HG03064 (cell line): ENCODE results near the gene SVEP1.
"Not testable (repeated sequence)": the region's sequence is repeated elsewhere in the genome, so short reads cannot be mapped to it uniquely, and the experiment has no call there.

ENCODE experiments used
- ATAC-seq: cut with Tn5 transposase; IDR thresholded peaks from one replicate; pipeline ENCODE4 v1.9.1; 2021; ENCODE audit warnings: low read depth; ENCODE audit not compliant: unreplicated experiment

Gene SVEP1

DNA sequence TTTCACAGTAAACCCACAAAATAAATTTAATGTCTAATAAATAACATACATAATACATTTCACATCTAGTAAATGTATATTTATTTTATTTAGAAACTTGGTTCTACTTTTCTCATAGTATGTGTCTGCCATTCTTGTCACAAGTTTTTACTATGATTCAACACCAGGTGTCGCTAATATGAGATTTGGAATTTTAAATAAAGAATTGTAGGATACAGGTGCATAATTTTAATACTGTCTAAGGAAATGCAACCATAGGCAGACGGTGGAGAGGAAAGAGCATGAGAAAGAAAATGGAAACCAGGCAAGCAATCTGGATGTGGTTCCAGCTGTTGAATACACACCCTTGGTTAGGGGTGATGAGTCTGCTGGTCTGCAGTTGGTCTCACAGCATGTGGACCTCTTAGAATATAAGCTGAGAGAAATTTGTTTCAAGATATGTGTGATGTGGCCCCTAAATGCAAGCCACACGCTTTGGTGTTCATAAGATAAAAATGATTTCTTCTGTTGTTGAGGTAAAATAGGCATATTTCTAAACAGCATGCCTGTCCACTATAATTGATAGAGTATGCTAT is 127.2 kb downstream of the SVEP1 start:
- no peak for ATAC-seq

DNA sequence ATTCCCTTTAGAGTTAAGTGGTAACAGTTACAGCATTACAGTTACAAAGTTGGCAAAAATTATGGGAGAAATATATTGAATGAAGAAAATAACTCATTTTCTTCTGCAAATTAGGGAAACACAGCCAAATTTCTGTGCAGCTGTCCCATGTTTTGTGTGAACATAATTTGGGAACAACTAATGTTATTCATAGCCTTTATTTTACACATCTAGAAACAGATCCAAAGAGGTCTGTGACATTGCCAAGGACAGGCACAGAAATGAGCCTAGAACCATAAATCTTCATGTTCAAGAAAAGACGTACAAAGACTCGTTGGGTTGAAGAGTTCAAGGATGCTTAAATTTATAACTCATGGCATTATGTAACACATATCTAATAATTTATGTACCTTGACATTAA is 127.8 kb downstream of the SVEP1 start:
- ATAC-seq, result no peak

- ATAC-seq, result no peak
These were observed 132.1 kb downstream of the SVEP1 start for GRCh38 chr9:110447476-110447875.

DNA sequence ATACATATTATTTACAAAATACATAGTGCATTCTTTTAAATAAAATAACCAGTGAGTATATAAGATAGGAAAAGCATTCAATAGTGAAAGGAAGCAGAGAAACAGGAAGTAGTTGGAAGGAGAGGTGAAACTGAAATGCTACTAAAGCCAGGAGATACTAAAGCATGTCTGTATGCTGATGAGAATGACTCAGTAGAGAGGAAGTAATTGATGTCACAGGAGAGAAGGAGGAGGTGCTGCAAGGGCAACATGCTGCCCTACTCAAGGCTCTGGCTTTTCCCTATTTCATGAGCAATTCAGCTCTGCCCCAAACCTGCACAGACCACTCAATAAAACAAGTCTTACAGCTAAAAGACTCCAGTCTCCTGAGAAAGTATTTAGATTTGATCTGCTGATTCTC is 133.4 kb downstream of the SVEP1 start:
- ATAC-seq, result no peak

- ATAC-seq, result no peak
These were observed 134.6 kb downstream of the SVEP1 start for GRCh38 chr9:110444911-110445310.

DNA sequence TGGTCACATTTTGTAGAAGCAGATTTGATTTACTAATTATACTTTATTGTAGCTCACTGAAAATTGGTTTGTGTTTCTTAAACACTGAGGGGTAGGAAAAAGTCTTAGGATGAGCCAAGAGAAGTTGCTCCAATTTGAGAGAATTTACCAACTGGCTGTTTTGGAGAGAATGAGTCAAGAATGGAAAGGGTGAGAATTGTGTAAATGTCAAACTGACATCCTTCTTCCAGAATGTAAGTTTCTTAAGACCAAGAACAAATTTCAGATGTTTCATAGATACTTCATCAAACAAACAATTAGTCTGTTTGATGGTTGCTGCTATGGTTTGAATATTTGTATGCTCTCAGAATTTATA is 135.7 kb downstream of the SVEP1 start:
- no peak for ATAC-seq

- ATAC-seq, result no peak
These were observed 136.2 kb downstream of the SVEP1 start for GRCh38 chr9:110443146-110443865.

- ATAC-seq, result no peak
These were observed 138.7 kb downstream of the SVEP1 start for GRCh38 chr9:110440796-110441195.

- ATAC-seq, result no peak
These were observed 139.4 kb downstream of the SVEP1 start for GRCh38 chr9:110440172-110440571.

- no peak for ATAC-seq
These were observed 147.3 kb downstream of the SVEP1 start for GRCh38 chr9:110432253-110432652.

GRCh38 chr9:110429453-110429852 is 150.1 kb downstream of the SVEP1 start:
- no peak for ATAC-seq

DNA sequence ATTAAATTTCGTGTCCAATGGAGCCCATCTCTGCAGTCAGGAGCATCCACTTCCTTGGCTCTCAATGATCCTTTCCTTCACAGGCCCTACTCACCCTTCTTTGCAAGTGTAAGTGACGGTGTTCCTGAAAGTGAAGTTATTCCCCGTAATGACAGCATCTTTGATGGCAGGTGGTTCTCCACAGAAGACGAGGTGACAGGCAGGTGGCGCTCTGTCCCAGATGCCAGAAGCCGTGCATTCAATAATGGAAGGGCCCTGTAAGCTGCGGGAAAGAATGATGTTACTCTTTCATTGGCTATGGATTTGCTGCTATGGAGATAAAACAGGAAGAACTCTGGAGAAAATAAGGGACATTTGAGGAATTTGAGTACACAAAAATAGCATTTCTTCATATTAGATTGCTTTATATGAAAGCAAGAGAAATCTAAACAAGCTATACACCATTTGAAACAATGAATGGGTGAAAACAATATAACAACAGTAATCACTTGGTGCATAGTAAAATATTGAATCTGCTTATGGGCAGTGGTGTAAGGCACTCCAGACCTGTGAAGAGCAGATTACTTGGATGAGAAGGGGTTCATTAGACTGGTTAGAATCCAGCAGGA is 151.9 kb downstream of the SVEP1 start:
- no peak for ATAC-seq

- ATAC-seq, result no peak
These were observed 153.4 kb downstream of the SVEP1 start for GRCh38 chr9:110426052-110426709.

DNA sequence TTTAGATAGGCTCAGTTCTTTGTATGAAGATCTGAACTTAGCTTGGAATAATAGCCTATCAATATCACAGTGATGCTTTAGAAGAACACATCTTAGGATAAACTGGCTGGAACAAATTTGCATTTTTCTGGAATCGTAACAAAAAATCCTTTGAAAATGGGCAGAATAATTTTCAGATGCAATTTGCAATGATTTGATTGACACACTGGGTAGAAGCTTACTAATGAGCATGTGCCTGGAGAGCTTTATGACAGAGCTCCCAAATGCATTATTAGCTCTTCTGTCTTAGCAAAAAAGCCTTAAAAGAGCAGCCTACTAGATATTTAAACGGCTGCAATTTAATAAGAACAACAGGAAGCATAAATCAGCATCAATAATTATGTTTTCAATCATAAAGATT is 165.1 kb downstream of the SVEP1 start:
- ATAC-seq, result no peak

- no peak for ATAC-seq
These were observed 168.6 kb downstream of the SVEP1 start for GRCh38 chr9:110410961-110411360.

DNA sequence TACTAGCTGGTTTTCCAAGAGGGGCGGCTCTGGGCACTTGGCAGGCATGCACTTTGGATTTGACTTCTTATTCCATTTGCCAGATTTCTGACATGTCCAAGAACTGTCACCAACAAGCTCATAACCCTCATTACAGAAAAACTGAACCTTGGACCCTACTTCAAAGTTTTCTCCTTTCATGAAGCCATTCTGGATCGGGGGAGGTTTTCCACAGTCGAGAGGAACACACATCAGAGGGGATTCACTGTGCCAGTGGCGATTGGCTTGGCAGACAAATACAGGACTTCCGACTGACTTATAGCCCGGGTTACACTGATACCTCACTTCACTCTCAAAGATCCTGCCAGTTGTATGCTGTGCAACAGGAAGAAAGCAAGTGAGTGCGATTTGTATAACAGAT is 170.9 kb downstream of the SVEP1 start:
- ATAC-seq, result no peak

- ATAC-seq, result no peak
These were observed 173.6 kb downstream of the SVEP1 start for GRCh38 chr9:110405858-110406443.

DNA sequence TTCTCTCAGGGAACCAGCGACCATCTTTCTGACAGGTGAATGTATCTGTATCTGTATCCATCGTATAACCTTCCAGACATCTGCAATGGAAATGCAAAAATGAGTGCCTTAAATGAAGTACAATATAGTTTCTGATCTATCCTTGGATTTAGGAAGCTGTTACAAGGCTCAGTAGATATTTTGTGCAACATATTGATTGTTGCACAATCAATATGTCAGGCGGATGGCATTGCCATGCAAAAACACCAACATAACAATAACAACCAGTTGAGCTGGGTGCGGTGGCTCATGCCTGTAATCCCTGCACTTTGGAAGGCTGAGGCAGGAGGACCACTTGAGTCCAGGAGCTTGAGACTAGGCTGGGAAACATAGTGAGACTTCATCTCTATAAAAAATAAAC is 175.1 kb downstream of the SVEP1 start:
- no peak for ATAC-seq

- ATAC-seq, result no peak
These were observed 179.6 kb downstream of the SVEP1 start for GRCh38 chr9:110399983-110400382.

- not testable (repeated sequence) for ATAC-seq
These were observed 180.5 kb downstream of the SVEP1 start for GRCh38 chr9:110398992-110399391.

GRCh38 chr9:110391826-110392485 is 187.6 kb downstream of the SVEP1 start:
- no peak for ATAC-seq
